B cell (primary cell): ENCODE results near the gene TMEM176A. TPM values are rescaled to one million over a fixed set of nuclear protein-coding genes. Genes with fewer than 3 reads are reported as not detected.

Experiments used
- ATAC-seq: fragments of 200-7000 bp; cut with Tn5 transposase; one replicate; pipeline ENCODE4 v1.10.0; 2021; ENCODE audit warnings: low read depth, mild to moderate bottlenecking, moderate number of reproducible peaks, moderate library complexity
- CTCF ChIA-PET: fragments of 350-600 bp; sonication (Branson Sonifier 250); formaldehyde crosslinking; loops from one replicate; lab custom pipeline; 2021; ENCODE audit warnings: antibody characterized with exemption, inconsistent platforms; lab: Charles Lee
- POLR2A ChIA-PET: fragments of 350-600 bp; sonication (Branson Sonifier 250); formaldehyde crosslinking; loops from one replicate; lab custom pipeline; 2021; ENCODE audit warnings: antibody characterized with exemption; lab: Charles Lee
- DNase-seq: peaks from one replicate; pipeline ENCODE4 v3.0.0; 2013
- H2AFZ ChIP-seq: 2 replicates; pipeline ENCODE4 v1.6.1; 2012; ENCODE audit warnings: mild to moderate bottlenecking, low read depth, low read length; ENCODE audit not compliant: insufficient read depth, poor library complexity, severe bottlenecking
- H3K27ac ChIP-seq, 2 donors: 1 replicate in 1 of 2; 2 replicates in 1 of 2; pipeline ENCODE4 v1.5.1; 2012 to 2013; ENCODE audit warnings: low read length in 2 of 2, mild to moderate bottlenecking in 2 of 2, moderate library complexity in 1 of 2
- H3K27me3 ChIP-seq, 4 experiments: fragments of 200-600 bp in 1 of 4; sonication (generic) in 1 of 4; replicated peaks in 1 of 4; 1 replicate in 2 of 4; 2 replicates in 2 of 4; pipeline versions ENCODE4 v1.6.1 to v1.7.0; 2013 to 2016; ENCODE audit warnings: low read length in 3 of 4, mild to moderate bottlenecking in 2 of 4, mixed read lengths in 1 of 4, moderate library complexity in 1 of 4; ENCODE audit not compliant: insufficient read depth in 4 of 4, control insufficient read depth in 3 of 4; ENCODE audit errors: control extremely low read depth in 1 of 4
- H3K36me3 ChIP-seq, 2 experiments: replicated peaks in 1 of 2; 1 replicate in 1 of 2; 2 replicates in 1 of 2; pipeline versions ENCODE4 v1.6.1 to v1.7.1; 2013; ENCODE audit warnings: low read length in 1 of 2; ENCODE audit not compliant: insufficient read depth in 2 of 2, control insufficient read depth in 1 of 2; ENCODE audit errors: control extremely low read depth in 1 of 2, extremely low read depth in 1 of 2
- H3K4me1 ChIP-seq, 2 donors: fragments of 200-600 bp in 1 of 2; sonication (generic) in 1 of 2; 1 replicate in 1 of 2; 2 replicates in 1 of 2; pipeline versions ENCODE4 v1.5.1 to v1.6.1; 2013 to 2017; ENCODE audit warnings: low read length in 2 of 2; ENCODE audit not compliant: control insufficient read depth in 2 of 2, insufficient read depth in 2 of 2
- H3K4me2 ChIP-seq: replicated peaks from 2 replicates; pipeline ENCODE3; 2012; ENCODE audit warnings: mild to moderate bottlenecking, low read depth, low read length; ENCODE audit not compliant: poor library complexity, severe bottlenecking
- H3K4me3 ChIP-seq, 5 experiments: fragments of 200-600 bp in 1 of 5; sonication (generic) in 1 of 5; 1 replicate in 3 of 5; 2 replicates in 2 of 5; pipeline versions ENCODE4 v1.5.1 to v1.7.0; 2011 to 2016; ENCODE audit warnings: low read length in 4 of 5, mild to moderate bottlenecking in 4 of 5, low read depth in 2 of 5, control low read depth in 1 of 5, moderate library complexity in 1 of 5; ENCODE audit not compliant: insufficient read depth in 1 of 5; ENCODE audit errors: control extremely low read depth in 1 of 5, extremely low read depth in 1 of 5
- H3K79me2 ChIP-seq: fragments of 200-600 bp; sonication (generic); one replicate; pipeline ENCODE4 v1.6.0; 2016; ENCODE audit warnings: low read length; ENCODE audit not compliant: control insufficient read depth, insufficient read depth
- H3K9ac ChIP-seq: fragments of 200-600 bp; sonication (generic); 2 replicates; pipeline ENCODE4 v1.6.1; 2017; ENCODE audit warnings: mild to moderate bottlenecking, low read length, moderate library complexity
- H3K9me3 ChIP-seq, 3 donors: one replicate each; pipeline versions ENCODE4 v1.6.1 to v1.7.1; 2013; ENCODE audit warnings: low read length in 2 of 3; ENCODE audit not compliant: control insufficient read depth in 2 of 3, insufficient read depth in 1 of 3; ENCODE audit errors: control extremely low read depth in 1 of 3
- H4K20me1 ChIP-seq: 2 replicates; pipeline ENCODE4 v1.6.0; 2012; ENCODE audit warnings: mild to moderate bottlenecking, low read length; ENCODE audit not compliant: insufficient read depth, control insufficient read depth, poor library complexity, severe bottlenecking
- H3K27ac Mint-ChIP-seq: one replicate; pipeline ENCODE4 v1.8.0; 2021; ENCODE audit warnings: mixed read lengths
- H3K27me3 Mint-ChIP-seq: one replicate; pipeline ENCODE4 v1.8.0; 2021; ENCODE audit warnings: mixed read lengths
- H3K4me1 Mint-ChIP-seq: one replicate; pipeline ENCODE4 v1.8.0; 2021; ENCODE audit warnings: mixed read lengths
- H3K4me3 Mint-ChIP-seq: one replicate; pipeline ENCODE4 v1.8.0; 2021; ENCODE audit warnings: mixed read lengths
- H3K9me3 Mint-ChIP-seq: one replicate; pipeline ENCODE4 v1.8.0; 2022; ENCODE audit warnings: mixed read lengths; ENCODE audit not compliant: insufficient read depth
- CTCF ChIP-seq: fragments of 200-600 bp; IDR thresholded peaks from one replicate; pipeline ENCODE4 v1.8.0; 2022; ENCODE audit warnings: antibody characterized with exemption, mild to moderate bottlenecking
- EZH2 ChIP-seq: IDR thresholded peaks from 2 replicates; pipeline ENCODE4 v1.6.1; 2012; ENCODE audit warnings: borderline replicate concordance, low read depth, mild to moderate bottlenecking, moderate library complexity, low read length; ENCODE audit not compliant: insufficient read depth, poor library complexity, severe bottlenecking
- WGBS: methylation state at CpG from one replicate; pipeline ENCODE4 v1.1.5; 2013; ENCODE audit warnings: missing lambda C conversion rate; ENCODE audit not compliant: insufficient coverage; 5-methylcytosine and 5-hydroxymethylcytosine counted together
- intact Hi-C: fragments of 100-400 bp; cut with micrococcal nuclease; formaldehyde crosslinking; loops from one replicate; pipeline ENCODE4 v1.10.0; 2022
- polyA plus RNA-seq: library from polyadenylated mRNA; depleted of rRNA; stranded (reverse); fragments of >200 nt; gene quantifications from 2 replicates; pipeline ENCODE4 v1.2.3, GENCODE V29; 2012
- total RNA-seq, 2 donors: library from RNA; stranded (reverse); fragments of 120-200 nt in 1 of 2; gene quantifications; 1 replicate in 1 of 2; 2 replicates in 1 of 2; pipeline versions ENCODE4 v1.2.3 to v1.2.4, GENCODE V29; 2013 to 2022

The TMEM176A gene
- total and polyA plus RNA-seq, 2 donors (not counting 1 experiment from before 2014, with no cell fraction given) = 1.1 TPM; not detected in 1

DNA sequence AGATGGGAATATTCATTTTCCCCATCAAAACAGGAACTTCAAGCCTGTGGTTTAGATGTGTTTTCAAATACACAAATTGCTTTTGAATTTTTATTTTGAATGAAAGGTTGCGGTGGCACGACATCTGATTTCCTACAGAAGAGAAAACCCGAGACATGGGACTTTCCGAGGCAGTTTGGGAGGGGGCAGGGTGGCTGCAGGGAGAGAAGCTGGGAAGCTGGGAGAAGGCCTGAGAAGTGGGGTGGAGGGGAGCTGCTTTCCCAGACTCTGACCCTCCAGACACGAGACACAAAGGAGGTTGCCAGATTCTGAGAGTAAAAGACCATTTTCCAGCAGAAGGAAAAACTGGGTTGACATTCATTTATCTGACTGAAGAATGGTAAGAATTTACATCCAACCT is 19.6 kb downstream of the TMEM176A start:
- ChIA-PET POLR2A (no interaction called here), CTCF (no interaction called here)
- Mint-ChIP-seq H3K9me3 (peaks cover 7% of the 10 kb centered on the region), H3K27me3 (peaks cover 14% of the 10 kb centered on the region), H3K4me3 (no peak overlapping the region), H3K27ac (no peak overlapping the region), H3K4me1 (no peaks in the 10 kb centered on the region)
- peaks cover 0 to 5% (median 1%) of the 10 kb centered on the region in 4 experiments for H3K27me3 ChIP-seq
- H2AFZ ChIP-seq = no peak overlapping the region
- H3K4me2 ChIP-seq = no peak overlapping the region
- no peak overlapping the region for H3K4me3 ChIP-seq
- H3K79me2 ChIP-seq = no peaks in the 10 kb centered on the region
- no peak for ATAC-seq
- no peak for TF ChIP-seq CTCF
- TF ChIP-seq EZH2 = no peak
- H4K20me1 ChIP-seq = no peaks in the 10 kb centered on the region
- no peaks in the 10 kb centered on the region for H3K36me3 ChIP-seq
- no peak overlapping the region for H3K27ac ChIP-seq
- no peaks in the 10 kb centered on the region for H3K4me1 ChIP-seq
- no peak overlapping the region for H3K9ac ChIP-seq
- 92% methylated on average over 2 of the region's 5 CpGs for WGBS
- no peak for DNase-seq
- H3K9me3 ChIP-seq = peaks cover 0 to 18% (median 4%) of the 10 kb centered on the region in 3 donors
- intact Hi-C loops = no loop called here

GRCh38 chr7:150820578-150821198 is 20.1 kb downstream of the TMEM176A start:
- Mint-ChIP-seq H3K27me3 (peaks cover 13% of the 10 kb centered on the region), H3K4me3 (no peak overlapping the region), H3K9me3 (peaks cover 7% of the 10 kb centered on the region), H3K4me1 (no peaks in the 10 kb centered on the region), H3K27ac (no peak overlapping the region)
- H4K20me1 ChIP-seq = no peaks in the 10 kb centered on the region
- intact Hi-C loops = no loop called here
- ChIA-PET CTCF (no interaction called here), POLR2A (no interaction called here)
- H3K4me1 ChIP-seq = no peaks in the 10 kb centered on the region
- no peak overlapping the region for H3K4me3 ChIP-seq
- ATAC-seq (no peak), DNase-seq (no peak)
- no peaks in the 10 kb centered on the region for H3K79me2 ChIP-seq
- H3K36me3 ChIP-seq = no peaks in the 10 kb centered on the region
- H3K27me3 ChIP-seq = peaks cover 0 to 5% (median 1%) of the 10 kb centered on the region in 4 experiments
- H3K4me2 ChIP-seq = no peak overlapping the region
- whole genome bisulfite sequencing = 93% methylated on average over 5 of the region's 7 CpGs
- H3K9ac ChIP-seq = no peak overlapping the region
- H2AFZ ChIP-seq = no peak overlapping the region
- H3K9me3 ChIP-seq = peaks cover 0 to 13% (median 3%) of the 10 kb centered on the region in 3 donors
- H3K27ac ChIP-seq = no peak overlapping the region
- no peak for TF ChIP-seq CTCF
